GM10266 (cell line): Measurements from ENCODE around the gene ARSG.

ENCODE experiments used
- DNase-seq: peaks from one replicate; pipeline ENCODE4 v3.0.0; 2012; ENCODE audit errors: extremely low spot score
- TF ChIP-seq, protein P1 (sequence below): IDR thresholded peaks from 2 replicates; pipeline ENCODE4 v1.5.1; 2012; ENCODE audit warnings: mild to moderate bottlenecking, low read depth; ENCODE audit not compliant: control insufficient read depth, insufficient read depth; ENCODE audit errors: missing control alignments

ARSG gene

DNA sequence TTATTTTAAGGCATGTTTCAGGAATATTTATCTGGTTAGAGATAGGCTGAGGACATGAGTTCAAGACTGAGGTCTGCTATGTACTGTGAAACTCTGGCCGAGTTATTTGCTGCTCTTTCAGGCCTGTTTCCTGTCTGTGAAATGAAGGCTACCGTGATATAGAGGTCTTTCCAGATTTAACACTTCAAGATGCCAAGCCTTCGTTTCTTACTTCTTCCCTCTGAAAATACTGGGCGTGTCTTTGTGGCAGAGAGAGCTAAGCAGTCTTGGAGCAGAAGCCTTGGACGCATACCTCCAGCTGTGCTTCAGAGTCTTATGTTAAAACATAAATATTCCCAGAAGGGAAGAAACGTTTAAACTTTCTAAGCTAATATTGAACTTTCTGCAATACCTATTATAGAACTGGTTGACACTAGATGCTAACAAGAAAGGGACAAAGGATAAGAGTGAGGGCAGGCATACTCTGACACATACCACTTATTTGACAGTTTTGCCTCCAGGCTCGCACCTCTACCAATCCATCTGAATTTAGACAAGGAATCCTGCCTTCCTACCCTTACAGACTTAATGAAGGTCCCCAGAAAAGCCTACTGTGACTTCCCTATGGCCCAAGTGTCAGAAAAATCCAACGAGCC is 148.5 kb downstream of the ARSG start:
- DNase-seq = no peak
- TF ChIP-seq, protein P1, sequence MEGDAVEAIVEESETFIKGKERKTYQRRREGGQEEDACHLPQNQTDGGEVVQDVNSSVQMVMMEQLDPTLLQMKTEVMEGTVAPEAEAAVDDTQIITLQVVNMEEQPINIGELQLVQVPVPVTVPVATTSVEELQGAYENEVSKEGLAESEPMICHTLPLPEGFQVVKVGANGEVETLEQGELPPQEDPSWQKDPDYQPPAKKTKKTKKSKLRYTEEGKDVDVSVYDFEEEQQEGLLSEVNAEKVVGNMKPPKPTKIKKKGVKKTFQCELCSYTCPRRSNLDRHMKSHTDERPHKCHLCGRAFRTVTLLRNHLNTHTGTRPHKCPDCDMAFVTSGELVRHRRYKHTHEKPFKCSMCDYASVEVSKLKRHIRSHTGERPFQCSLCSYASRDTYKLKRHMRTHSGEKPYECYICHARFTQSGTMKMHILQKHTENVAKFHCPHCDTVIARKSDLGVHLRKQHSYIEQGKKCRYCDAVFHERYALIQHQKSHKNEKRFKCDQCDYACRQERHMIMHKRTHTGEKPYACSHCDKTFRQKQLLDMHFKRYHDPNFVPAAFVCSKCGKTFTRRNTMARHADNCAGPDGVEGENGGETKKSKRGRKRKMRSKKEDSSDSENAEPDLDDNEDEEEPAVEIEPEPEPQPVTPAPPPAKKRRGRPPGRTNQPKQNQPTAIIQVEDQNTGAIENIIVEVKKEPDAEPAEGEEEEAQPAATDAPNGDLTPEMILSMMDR = no peak

DNA sequence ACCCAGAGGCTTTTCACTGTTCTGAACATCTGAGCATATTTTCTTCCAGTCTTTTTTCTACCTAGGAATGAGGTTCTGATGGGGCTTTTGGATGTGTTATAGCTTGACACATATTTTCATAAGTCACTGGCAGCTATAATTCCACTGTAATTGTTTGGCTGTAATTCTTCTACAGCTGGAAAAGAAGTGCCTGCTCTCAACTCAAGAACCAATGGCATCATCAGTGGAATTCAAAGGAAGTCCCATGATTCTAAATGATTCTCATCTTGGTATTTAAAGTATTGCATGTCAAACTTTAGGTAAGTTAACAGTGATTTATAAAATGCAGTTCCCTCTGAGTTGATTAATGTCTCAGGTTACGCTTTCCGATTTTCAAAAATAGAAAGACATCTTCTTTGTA is 149.2 kb downstream of the ARSG start:
- no peak for DNase-seq
- TF ChIP-seq, protein P1 = no peak

DNA sequence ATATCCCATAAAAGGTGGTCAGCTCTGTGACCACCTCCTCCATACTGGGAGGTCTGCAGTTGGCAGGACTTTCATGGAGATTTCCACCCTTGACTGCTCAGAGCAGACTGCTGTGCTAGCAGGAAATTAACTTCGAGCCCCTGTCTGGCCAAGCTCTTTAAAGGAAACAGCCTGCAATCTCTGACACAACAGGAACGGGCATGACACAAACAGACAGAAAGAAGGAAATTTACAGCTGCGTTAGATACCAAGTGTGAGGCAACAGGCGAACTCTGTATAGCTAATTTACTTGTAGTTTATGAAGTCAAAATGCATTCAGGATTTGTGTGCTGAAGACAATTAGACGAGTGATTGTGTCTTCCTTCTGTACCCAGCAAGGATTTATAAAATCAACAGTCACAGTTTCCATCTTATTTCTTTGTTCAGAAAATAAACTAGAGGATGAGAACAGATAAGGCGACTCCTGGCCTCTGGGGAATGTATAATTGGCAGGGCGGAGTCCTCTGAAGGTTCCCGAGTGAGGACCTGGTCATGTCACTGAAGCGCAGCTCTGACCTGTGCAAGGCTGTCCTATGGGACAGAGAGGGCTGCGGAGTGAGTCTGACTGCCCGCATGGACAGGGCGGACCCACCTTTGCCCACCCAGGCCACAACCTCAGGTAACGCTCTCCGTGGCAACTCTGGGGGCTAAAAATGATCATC is 149.9 kb downstream of the ARSG start:
- TF ChIP-seq, protein P1 = no peak
- DNase-seq = no peak

DNA sequence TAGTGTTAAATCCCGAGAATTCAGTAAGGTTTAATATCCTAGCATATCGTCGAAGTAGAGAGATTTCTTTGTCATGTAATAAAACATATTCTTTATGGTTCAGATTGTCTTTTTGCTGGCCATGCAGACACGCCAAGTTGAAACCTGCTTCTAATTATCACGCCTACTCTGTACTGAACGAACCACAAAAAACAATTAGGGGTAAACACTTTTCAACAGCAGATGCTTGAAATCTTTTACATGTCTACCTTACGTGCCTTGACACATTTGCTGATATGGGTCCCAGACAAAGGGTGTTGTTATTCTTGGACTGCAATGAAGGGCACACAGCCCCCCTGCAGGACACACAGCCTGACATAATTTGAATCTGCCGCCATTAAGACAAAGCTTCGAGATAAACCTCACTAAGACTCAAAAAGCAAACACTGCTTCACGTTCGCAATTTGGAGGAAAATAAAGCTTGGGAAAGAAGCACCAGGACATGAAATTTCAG is 152.7 kb downstream of the ARSG start:
- no peak for DNase-seq
- TF ChIP-seq, protein P1 = no peak

DNA sequence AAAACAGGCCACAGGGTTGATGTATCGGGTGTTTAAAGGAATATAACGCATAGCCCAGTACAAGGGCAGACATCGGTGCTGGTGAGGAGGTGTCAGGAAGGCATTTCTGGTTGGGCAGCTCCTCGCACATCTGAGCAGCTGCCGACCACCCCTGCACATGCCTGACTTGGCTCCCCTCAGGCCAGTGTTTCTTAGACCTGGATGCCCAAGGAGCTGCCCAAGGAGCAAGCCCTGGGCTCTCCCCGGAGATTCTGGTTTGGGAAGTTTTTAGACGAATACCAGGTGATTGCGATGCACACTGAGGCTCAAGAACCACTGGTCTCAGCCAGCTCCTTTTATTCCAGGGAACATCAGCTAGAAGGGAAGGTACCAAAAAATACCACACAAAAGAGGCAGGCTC is 154.4 kb downstream of the ARSG start:
- DNase-seq = no peak
- TF ChIP-seq, protein P1 = no peak

DNA sequence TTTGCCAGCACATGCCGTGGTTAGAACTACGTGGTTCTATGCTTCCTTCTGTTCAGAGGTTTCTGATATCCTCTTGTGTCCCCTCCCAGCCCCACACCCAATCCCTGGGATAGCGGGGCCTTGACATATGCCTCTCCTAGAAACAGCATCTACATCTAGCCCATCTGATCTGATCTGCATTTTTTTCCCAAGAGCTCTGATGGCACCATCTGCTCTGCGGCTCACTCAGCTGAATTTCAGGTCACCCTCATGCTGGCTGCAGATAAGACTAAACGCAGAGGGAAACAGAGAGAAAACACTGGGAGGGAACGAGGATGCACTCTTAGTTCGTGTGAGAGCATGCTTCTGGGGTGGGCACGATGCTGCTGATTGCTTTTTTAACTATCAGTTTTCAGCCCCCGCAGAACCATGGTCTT is 155.3 kb downstream of the ARSG start:
- no peak for DNase-seq
- TF ChIP-seq, protein P1 = no peak
